M059J (cell line): Measurements from ENCODE around the gene HOXA7. TPM values are rescaled to one million over a fixed set of nuclear protein-coding genes. Genes with fewer than 3 reads are reported as not detected.

Experiments used
- DNase-seq: peaks from one replicate; pipeline ENCODE4 v3.0.0-alpha.2; 2012; ENCODE audit warnings: low read depth
- total RNA-seq: library from RNA; depleted of rRNA; stranded (reverse); fragments of >200 nt; shearing (Covaris generic); gene quantifications from 2 replicates; pipeline ENCODE4 v1.2.3, GENCODE V29; 2014

HOXA7 gene
- total RNA-seq, 1 experiment from 2014 or later: 3.7 TPM

- no peak for DNase-seq
Measured at GRCh38 chr7:27159266-27160144, 3.0 kb upstream of the HOXA7 start.

- DNase-seq: no peak
Measured at GRCh38 chr7:27158436-27159265, 2.2 kb upstream of the HOXA7 start.

- no peak for DNase-seq
Measured at GRCh38 chr7:27157702-27158431, 1.4 kb upstream of the HOXA7 start.

- DNase-seq: no peak
Measured at GRCh38 chr7:27156916-27157701, 634 bp upstream of the HOXA7 start.

GRCh38 chr7:27155816-27156507 lies 513 bp downstream of the HOXA7 start:
- DNase-seq: peak; percentile 55

GRCh38 chr7:27154901-27155815 lies 1.3 kb downstream of the HOXA7 start:
- DNase-seq: no peak

- no peak for DNase-seq
Measured at GRCh38 chr7:27154369-27154768, 2.1 kb downstream of the HOXA7 start.

GRCh38 chr7:27153526-27153925 lies 2.9 kb downstream of the HOXA7 start:
- DNase-seq: no peak

GRCh38 chr7:27152816-27153442 lies 3.5 kb downstream of the HOXA7 start:
- no peak for DNase-seq

GRCh38 chr7:27151931-27152815 lies 4.3 kb downstream of the HOXA7 start, which contains the start of gene HOXA3:
Gene HOXA3 (minus strand): TSS chr7:27152583. CDS start chr7:27110640, 41,943 bp downstream.
- DNase-seq: peak; percentile 69

- DNase-seq: peak; percentile 18
Measured at GRCh38 chr7:27151341-27151930, 5.0 kb downstream of the HOXA7 start.

GRCh38 chr7:27150568-27151340 lies 5.7 kb downstream of the HOXA7 start:
- DNase-seq: peak; percentile 78

GRCh38 chr7:27149842-27150567 lies 6.5 kb downstream of the HOXA7 start:
- peak; percentile 45 for DNase-seq

GRCh38 chr7:27148756-27149641 lies 7.5 kb downstream of the HOXA7 start:
- peak; percentile 72 for DNase-seq
